HG03066 (cell line): ENCODE data around the gene CLASP1.
"Not testable (repeated sequence)": the region's sequence is repeated elsewhere in the genome, so short reads cannot be mapped to it uniquely, and the experiment has no call there.

ENCODE experiments used
- ATAC-seq: cut with Tn5 transposase; IDR thresholded peaks from one replicate; pipeline ENCODE4 v1.9.1; 2021; ENCODE audit warnings: low read depth; ENCODE audit not compliant: unreplicated experiment

CLASP1 gene

GRCh38 chr2:121387591-121388325 is 261.5 kb downstream of the CLASP1 start:
- ATAC-seq, result no peak

- ATAC-seq, result no peak
Measured at GRCh38 chr2:121386707-121387106, 262.6 kb downstream of the CLASP1 start.

- no peak for ATAC-seq
Measured at GRCh38 chr2:121386102-121386501, 263.2 kb downstream of the CLASP1 start.

- ATAC-seq, result no peak
Measured at GRCh38 chr2:121382744-121383143, 266.5 kb downstream of the CLASP1 start.

GRCh38 chr2:121377646-121378045 is 271.6 kb downstream of the CLASP1 start:
- ATAC-seq, result no peak

- no peak for ATAC-seq
Measured at GRCh38 chr2:121376535-121377250, 272.6 kb downstream of the CLASP1 start.

GRCh38 chr2:121375621-121376159 is 273.6 kb downstream of the CLASP1 start:
- ATAC-seq, result no peak

- ATAC-seq, result not testable (repeated sequence)
Measured at GRCh38 chr2:121374412-121375075, 274.7 kb downstream of the CLASP1 start.

GRCh38 chr2:121372721-121373353 is 276.4 kb downstream of the CLASP1 start:
- no peak for ATAC-seq

- no peak for ATAC-seq
Measured at GRCh38 chr2:121372082-121372481, 277.2 kb downstream of the CLASP1 start.

GRCh38 chr2:121368836-121369235 is 280.4 kb downstream of the CLASP1 start:
- no peak for ATAC-seq

- ATAC-seq, result no peak
Measured at GRCh38 chr2:121368155-121368554, 281.1 kb downstream of the CLASP1 start.

GRCh38 chr2:121367246-121367900 is 281.9 kb downstream of the CLASP1 start:
- no peak for ATAC-seq

- ATAC-seq, result no peak
Measured at GRCh38 chr2:121366040-121366439, 283.2 kb downstream of the CLASP1 start.

- no peak for ATAC-seq
Measured at GRCh38 chr2:121365061-121365460, 284.2 kb downstream of the CLASP1 start.

GRCh38 chr2:121363632-121364420 is 285.4 kb downstream of the CLASP1 start:
- ATAC-seq, result no peak

GRCh38 chr2:121362774-121363173 is 286.5 kb downstream of the CLASP1 start:
- no peak for ATAC-seq

- no peak for ATAC-seq
Measured at GRCh38 chr2:121362226-121362625, 287.0 kb downstream of the CLASP1 start.

GRCh38 chr2:121360566-121361300 is 288.5 kb downstream of the CLASP1 start:
- no peak for ATAC-seq
